Thyroid gland (tissue), 4 donors: ENCODE measurements around the gene RAPH1.

Source experiments
- POLR2A ChIP-seq, 2 donors: fragments of 450-650 bp; IDR thresholded peaks; one replicate each; pipeline ENCODE4 v1.6.1; 2017; ENCODE audit warnings: antibody characterized with exemption in 2 of 2, mild to moderate bottlenecking in 2 of 2, moderate library complexity in 1 of 2
- TF ChIP-seq, protein P1 (sequence below), 6 experiments: fragments of 200-600 bp in 3 of 6; fragments of 450-650 bp in 3 of 6; sonication (generic) in 3 of 6; IDR thresholded peaks; one replicate each; pipeline ENCODE4 v1.5.1; 2016 to 2019; ENCODE audit warnings: antibody characterized with exemption in 6 of 6, mild to moderate bottlenecking in 2 of 6, inconsistent platforms in 1 of 6, moderate library complexity in 1 of 6

- TF ChIP-seq, protein P1, sequence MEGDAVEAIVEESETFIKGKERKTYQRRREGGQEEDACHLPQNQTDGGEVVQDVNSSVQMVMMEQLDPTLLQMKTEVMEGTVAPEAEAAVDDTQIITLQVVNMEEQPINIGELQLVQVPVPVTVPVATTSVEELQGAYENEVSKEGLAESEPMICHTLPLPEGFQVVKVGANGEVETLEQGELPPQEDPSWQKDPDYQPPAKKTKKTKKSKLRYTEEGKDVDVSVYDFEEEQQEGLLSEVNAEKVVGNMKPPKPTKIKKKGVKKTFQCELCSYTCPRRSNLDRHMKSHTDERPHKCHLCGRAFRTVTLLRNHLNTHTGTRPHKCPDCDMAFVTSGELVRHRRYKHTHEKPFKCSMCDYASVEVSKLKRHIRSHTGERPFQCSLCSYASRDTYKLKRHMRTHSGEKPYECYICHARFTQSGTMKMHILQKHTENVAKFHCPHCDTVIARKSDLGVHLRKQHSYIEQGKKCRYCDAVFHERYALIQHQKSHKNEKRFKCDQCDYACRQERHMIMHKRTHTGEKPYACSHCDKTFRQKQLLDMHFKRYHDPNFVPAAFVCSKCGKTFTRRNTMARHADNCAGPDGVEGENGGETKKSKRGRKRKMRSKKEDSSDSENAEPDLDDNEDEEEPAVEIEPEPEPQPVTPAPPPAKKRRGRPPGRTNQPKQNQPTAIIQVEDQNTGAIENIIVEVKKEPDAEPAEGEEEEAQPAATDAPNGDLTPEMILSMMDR (IDR thresholded peaks at IDR 0.05), result no peak
- TF ChIP-seq POLR2A (IDR thresholded peaks at IDR 0.05), result no peak
Observed at GRCh38 chr2:203455209-203455608, 79.9 kb downstream of the RAPH1 start.
